ENCODE data around the gene ENTPD6.

Gene ENTPD6

DNA sequence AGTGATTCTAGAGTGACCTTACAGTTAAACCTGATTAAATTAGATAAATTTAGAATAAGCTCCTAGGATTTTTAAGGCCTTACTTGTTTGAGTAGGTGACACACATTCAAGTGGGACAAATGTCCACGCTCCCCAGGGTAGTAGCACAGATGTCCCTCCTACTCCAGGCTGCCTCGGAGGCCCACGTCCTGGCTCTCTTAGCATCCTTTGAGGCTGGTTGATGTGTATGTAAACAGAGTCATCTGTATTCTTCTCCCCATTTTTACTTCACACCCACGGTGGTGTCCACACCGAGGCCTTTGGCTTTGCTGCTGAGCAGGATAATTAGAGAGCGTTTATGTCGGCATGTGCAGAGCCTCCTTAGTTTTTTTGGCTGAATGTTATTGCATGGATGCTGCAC is 15.8 kb downstream of the ENTPD6 start:
- no peak for DNase-seq

DNA sequence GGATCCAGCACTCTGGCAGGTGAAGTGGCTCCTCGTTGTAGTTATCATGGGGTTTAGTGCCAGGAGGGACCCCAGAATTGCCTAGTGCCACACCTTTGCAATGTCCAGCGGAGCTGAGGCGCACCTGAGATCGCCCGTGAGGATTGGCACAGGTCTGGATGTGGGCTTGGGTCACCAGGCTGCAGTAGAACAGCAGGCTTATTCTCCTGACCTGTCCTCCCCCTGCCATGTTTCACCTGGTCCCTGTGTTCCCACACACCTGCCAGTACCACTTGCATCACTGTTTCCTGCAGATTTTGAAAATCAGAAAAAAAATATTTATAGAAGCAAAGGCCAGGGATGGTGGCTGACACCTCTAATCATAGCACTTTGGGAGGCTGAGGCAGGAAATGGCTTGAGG is 16.7 kb downstream of the ENTPD6 start:
- DNase-seq = no peak

DNA sequence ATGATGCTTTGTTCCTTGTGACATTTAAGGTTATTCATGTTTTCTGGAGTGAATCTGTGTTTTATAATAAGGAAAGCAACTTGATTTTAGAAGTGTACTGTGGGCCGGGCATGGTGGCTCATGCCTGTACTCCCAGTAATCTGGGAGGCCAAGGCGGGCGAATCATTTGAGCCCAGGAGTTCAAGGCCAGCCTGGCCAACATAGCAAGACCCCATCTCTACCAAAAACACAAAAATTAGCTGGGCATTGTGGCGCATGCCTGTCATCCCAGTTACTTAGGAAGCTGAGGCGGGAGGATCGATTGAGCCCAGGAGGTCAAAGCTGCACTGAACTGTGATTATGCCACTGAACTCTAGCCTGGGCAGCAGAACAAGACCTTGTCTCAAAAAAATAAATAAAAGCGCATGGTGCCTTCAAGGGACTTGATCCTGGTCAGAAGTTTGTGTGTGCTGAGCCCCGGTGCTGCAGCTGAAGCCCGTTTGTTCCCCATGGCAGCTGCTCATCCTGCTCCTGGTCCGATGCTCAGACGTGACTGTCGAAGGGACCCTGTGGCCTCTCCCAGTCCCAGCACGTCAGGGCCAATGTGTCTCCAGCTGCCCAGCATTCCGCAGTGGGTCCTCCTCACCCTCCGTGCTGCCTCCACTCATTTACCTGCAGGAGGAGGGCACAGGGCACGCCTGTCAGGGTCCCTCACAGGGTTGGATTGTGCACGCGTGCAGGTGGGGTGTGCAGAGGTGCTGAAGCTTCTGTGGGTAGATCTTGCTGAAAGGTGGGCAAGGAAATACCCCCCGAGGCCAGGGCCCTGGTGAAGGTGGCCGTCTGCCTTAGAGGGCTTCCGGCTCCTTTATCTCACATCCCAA is 18.3 kb downstream of the ENTPD6 start:
- DNase-seq = no peak

DNA sequence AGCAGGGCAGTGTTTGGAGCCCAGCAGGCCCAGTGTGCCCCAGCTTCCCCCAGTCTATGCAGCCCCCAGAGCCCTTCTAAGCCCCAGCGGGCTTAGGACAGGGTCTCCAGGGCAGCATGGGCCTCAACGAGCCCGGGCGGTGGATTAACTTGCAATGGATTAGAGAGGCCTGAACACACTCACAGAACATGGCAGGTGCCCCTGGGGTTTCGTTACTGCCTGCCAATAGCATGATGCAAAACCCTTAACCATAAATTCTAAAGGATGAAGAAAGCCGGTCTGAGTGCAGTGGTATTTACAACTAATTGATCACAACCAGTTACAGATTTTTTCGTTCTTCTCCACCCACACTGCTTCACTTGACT is 18.9 kb downstream of the ENTPD6 start:
- DNase-seq = no peak

DNA sequence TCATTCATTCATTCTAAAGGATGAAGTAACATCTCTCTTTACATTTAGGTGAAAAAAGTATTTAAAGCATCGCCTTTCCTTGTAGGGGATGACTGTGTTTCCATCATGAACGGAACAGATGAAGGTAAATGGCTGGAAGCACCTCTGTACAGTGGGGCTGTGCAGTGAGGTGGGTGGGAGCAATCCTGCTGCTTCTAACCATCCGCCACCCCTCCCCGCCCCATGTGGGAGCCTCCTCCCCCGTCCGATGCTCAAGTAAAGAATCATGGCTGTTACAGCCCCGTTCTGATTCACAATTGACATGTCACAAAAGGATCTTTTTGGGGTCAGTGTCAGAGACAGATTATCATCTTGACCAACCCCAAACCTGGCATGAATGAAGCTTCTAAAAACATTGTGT is 19.3 kb downstream of the ENTPD6 start:
- DNase-seq = no peak

DNA sequence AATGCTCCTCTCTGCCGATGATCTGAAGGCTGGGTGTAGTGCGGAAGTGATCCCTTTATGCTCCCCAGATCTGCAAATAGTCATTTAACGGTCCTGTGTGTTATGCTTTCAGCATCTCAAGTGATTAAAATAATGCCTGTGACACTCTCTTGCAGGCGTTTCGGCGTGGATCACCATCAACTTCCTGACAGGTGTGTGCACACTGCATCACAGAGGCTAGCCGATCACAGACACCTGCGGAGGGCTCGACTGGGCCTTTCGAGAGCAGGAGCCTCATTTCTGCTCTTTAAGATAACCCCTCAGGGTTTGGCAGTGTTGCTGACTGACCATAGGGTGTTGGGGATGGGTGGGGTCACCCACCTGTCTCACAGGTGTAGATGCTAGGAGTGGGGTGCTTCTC is 20.0 kb downstream of the ENTPD6 start:
- no peak for DNase-seq

DNA sequence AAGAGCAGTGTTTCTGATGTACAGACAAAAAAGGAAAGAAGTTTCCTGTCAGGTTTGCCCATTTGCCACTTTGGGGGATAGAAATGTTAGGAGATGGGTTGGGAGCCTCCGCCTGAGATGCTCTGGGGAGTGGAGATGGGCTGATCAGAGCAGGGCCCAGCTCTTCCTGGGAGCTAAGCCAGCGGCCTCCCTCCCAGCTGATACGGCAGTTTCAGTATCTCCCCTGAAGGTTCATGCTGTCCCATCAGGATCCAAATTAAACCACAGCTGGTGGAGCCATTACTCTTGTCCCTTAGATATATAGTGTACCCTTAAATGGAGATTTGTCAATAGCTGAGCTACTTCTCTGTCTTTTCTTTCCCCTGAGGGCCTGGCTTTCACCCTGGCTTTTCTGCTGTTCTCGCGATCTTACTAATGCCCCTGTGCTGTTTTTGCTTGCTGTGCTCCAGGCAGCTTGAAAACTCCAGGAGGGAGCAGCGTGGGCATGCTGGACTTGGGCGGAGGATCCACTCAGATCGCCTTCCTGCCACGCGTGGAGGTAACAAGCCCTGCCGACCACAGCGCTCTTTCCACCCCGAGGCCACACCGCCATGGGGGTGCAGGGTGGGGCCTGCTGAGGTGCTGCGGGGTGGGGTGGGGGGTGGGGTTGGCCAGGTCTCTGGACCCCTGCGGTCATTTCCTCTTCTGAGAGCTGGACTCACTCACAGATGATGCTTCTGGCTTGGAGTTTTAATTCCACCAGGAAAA is 20.9 kb downstream of the ENTPD6 start:
- no peak for DNase-seq

DNA sequence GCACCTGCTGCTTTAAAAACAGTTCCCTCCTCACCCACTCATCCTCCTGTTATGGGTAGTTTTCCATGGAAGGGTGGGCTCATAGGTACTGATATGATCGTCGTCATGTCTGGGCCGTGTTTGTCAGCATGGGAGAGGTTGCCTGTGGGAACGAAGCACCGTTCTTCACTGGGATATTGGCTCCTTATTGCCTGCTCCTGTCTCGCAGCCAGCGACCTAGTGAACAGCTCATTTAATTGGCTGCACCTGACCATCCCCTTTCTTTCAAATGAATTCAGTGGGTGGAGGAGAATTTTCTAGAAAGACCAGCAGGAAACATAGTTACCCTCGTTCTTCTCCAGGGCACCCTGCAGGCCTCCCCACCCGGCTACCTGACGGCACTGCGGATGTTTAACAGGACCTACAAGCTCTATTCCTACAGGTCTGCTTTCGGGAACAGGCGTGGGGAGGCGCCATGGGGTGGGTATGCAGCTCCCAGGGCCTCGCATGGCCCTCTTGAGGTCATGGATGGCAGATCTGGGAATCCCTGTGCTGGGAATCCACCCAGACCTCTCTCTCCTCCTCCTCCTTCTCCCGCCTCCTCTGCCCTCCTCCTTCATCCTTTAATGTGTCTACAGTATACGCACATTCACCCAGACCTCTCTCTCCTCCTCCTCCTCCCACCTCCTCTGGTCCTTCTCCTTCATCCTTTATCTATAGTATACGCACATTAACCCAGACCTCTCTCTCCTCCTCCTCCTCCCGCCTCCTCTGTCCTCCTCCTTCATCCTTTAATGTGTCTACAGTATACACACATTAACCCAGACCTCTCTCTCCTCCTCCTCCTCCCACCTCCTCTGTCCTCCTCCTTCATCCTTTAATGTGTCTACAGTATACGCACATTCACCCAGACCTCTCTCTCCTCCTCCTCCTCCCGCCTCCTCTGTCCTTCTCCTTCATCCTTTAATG is 21.9 kb downstream of the ENTPD6 start:
- no peak for DNase-seq

DNA sequence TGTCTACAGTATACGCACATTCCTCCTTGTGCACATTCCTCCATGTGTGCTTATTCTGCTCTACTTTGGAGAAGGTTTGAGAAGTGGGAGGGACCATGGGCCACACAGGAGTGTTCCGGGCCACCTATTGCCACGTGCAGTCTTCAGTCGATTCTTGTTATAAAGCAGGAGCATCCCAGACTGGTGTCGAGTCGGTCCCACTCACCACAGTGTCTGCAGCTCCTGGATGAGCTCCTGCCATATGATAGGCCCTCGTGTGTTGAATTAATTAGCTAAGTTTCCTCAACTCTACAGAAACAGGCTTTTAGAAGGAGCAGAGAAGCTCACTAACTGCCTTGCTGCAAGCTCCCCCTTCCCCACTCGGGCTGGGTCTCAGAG is 22.6 kb downstream of the ENTPD6 start:
- DNase-seq = no peak

DNA sequence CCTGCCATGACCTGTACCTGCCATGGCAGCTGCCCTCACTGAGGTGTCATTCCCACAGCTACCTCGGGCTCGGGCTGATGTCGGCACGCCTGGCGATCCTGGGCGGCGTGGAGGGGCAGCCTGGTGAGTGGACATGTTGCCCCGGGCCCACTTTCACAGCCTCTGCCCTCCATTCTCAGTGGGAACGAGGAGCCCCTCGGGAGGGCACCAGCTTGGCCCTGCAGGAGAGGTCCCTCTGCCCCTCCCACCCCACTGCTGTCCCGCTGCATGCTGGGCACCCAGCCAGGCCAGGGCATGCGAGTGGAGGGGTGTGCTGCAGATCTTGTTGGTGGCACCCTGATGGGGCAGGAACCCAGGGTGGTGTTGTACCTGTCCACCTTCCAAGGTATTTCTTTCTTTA is 23.0 kb downstream of the ENTPD6 start:
- no peak for DNase-seq

DNA sequence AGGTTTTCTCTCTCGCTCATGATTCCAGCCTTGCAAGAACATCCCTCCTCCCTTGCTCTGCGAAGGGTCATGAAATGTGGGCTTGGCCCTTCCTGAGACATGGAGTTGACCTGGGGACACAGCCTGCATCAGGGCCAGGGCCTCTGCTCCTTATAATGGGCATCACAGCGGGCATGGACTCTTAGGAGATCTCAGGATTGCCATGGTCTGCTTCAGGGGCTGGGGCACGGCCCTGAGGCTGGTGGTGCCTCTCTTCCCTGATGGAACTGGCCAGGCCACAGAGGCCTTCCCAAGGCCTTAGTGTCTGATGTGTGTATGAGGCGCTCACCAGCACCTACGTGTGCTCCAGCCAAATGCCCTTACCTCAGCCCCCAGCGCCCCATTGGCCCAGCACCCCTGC is 23.9 kb downstream of the ENTPD6 start:
- DNase-seq = no peak

DNA sequence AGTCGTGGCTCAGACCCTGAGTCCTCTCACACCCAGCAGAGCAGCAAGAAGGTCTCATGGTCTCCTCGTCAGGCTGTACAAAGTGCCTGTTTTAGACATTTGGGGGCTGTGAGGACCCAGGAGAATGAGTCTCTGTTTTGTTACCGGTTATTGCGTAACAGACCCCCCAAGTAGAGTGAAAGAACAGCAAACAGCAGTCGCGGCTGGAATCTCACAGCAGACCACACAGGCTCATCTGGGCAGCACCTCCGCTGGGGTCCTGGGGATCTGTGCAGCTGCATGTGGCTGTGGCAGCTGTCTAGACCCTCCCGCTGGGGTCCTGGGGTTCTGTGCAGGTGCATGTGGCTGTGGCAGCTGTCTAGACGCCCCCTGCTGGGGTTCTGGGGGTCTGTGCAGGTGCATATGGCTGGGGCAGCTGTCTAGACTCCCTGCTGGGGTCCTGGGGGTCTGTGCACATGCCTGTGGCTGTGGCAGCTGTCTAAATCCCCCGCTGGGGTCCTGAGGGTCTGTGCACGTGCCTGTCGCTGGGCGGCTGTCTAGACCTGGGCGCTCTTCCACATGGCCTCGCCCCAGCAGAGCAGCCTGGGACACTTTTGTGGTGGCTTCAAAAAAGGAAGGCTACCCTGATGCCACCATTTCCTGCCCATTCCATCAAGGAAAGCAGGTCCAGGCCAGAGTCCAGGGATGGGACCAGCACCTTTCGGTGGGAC is 24.7 kb downstream of the ENTPD6 start:
- DNase-seq = no peak

DNA sequence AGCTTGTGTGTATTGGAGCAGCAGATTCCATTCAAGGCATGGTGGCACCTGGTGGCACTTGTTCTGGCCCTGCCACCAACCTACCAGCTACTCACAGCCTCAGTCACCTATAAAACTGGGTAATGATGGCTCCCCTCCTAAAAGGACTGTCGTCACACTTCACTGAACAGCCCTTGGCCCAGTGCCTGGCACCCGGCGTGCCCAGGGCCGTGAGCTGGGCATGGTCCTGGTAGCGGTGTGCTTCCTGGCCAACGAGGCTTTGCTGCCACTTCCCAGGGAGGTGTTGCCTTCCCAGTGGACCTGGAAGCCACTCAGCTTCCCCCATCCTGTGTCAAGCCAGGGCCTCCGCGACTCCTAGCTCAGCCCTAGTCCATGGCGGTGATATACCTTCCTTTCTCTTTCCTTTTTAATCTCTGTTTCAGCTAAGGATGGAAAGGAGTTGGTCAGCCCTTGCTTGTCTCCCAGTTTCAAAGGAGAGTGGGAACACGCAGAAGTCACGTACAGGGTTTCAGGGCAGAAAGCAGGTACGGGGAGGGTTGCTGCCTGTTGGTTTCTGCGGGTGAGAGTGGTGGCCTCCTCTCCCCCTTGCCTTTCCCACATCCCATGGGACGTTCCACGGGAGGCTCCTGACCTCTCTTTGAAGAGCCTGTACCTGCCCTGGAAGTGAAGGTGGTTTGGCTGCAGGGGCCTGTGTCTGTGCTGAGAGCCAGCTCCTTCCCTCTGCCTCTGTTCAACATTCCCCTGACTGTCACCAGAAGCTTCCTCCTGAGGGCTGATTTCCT is 25.5 kb downstream of the ENTPD6 start:
- DNase-seq = no peak

DNA sequence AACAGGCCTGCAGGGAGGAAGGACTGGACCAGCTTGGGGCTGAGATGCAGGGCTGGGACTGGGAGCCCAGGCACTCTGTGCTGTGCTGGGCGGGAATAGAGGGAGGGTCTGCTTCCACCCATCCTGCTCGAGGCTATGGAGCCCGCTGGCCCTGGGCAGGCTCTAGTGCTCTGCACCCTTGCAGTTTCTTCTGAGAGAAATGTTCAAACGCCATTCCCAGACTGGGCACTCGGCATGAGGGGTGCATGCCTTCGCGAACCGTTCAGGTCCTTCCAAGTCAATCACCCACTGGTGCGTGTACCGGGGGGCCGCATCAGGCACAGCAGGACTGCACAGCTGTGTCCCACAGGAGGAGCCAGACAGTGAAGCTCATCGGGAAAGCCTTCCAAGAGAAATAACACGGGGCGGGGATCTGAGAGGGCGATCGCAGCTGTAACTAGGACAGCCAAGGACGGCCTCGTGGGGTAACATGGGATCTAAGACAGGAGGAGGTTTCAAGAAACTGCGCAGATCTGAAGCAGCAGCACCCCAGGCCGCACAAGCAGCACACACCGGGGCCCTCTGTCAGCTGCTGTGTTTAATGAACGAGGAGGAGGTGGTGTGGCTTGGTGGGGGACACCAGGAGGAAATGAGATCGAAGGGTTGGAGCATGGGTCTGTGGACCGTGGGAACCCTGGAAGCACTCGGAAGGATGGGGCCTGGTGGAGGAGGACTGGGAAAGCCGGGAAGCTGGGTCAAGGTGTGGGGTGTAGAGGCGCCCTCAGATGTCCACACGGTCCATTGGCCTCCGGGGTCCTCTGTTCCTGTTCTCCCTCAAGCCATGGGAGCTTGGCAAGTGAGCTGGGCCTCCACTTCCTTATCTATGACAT is 26.3 kb downstream of the ENTPD6 start:
- DNase-seq = no peak

DNA sequence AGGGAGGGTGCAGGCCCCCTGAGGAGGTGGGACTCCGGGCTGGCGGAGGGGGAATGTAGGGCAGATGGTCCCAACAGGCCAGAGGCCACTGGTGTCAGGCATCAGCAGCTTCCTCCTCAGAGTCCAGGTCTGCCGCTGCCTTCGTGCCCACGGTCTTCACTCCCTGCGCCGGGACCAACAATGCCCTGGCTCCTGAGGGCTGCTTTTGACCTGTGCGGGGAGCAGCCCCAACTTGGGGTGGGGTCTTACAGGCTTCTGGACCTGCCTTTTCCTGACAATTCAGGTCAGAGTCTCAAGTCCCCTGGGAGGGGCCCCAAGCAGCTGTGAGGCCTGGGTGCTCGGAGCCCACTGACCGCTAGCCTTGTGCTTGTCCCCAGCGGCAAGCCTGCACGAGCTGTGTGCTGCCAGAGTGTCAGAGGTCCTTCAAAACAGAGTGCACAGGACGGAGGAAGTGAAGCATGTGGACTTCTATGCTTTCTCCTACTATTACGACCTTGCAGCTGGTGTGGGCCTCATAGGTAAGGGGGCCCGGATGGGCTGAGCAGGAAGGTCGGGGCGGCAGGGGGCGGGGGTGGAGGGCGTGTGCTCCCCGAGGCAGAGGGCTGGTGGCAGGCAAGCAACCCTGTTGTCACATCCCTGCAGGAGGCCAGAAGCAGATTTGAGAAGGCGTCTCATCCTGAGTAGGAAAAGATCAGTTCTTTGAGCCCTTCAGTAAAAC is 27.1 kb downstream of the ENTPD6 start:
- DNase-seq = no peak

DNA sequence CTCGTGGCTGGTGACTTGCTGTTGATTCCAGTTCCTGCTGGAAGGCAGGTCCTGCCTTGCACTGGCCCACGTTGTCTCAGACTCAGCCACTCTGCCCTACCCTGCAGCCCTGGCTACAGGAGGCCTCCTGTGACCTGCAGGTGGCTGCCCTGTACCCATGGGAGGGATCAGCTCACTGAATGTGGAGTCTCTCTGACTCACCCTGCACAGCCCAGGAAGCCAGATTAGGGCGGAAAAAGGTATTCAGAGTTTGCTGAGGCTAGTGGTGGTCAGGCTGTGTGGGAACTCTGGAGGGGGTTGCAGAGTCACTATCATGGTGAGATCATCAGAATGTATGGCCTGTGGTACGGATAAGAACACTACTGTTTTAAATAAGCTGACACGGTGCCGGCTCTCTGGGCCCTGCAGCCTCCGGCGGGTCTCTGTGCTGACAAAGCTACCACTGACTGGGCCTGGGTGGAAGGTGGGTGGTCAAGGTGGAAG is 27.7 kb downstream of the ENTPD6 start:
- DNase-seq = peak; percentile 93

DNA sequence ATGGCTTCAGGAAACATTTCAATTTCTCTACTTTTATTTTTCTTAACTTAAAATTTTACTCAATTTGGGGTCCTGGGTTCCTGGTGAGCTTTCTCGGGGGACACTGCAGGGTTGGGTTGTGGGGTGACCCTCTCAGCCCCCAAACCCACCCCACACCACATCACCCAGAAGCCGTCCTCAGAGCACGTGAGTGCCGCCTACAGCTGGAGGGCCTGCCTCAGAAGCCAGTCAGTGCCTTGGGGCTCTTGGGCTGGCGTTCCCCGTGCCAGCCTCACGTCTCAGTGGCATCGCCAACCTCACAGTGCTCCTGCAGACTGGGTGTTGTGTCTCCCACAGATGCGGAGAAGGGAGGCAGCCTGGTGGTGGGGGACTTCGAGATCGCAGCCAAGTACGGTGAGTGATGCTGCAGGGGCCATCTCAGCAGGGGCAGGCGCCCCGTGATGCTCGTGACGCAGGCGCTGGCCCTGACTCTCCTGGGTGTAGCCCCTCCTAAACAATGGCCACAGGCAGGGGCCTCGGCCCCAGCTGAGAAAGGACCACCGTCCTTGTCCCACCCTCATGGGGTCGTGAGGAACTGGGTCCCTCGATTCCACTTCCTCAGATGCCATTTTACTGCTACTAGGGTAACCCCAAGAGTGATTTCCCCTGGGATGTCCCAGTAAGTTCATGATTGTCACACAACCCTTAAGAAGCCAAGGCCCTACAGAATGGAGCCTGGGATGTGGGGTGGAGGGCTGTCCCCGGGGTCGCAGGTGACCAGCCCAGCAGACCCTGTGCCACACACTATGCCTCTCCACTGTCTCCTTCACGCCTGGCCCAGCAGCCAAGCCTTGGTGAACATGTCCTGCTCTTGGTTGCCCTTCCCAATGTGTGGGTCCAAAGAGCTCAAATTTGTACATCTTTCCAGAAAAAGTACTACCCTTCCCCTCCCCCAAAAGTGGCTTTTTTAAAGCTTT is 28.5 kb downstream of the ENTPD6 start:
- DNase-seq = no peak

DNA sequence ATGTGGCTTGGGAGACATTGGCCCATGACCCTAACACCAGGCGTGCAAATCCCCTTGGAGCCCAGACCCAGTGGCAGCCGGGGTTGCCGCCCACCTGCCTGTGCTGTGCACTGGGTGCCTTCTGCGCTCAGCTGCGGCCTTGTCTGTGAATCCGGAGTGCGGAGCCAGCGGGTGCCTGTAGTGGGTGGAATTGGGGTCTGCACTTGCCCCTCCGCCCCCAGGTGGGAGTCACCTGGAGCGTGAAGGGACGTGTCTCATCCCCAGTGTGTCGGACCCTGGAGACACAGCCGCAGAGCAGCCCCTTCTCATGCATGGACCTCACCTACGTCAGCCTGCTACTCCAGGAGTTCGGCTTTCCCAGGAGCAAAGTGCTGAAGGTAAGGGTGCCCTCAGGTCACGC is 29.4 kb downstream of the ENTPD6 start:
- DNase-seq = no peak
